ENCODE measurements around the gene WDR6. TPM values are rescaled to one million over a fixed set of nuclear protein-coding genes. Genes with fewer than 3 reads are reported as not detected.

WDR6 gene
- total and polyA plus RNA-seq, 2 experiments from 2014 or later, result 76.5 to 156 TPM

DNA sequence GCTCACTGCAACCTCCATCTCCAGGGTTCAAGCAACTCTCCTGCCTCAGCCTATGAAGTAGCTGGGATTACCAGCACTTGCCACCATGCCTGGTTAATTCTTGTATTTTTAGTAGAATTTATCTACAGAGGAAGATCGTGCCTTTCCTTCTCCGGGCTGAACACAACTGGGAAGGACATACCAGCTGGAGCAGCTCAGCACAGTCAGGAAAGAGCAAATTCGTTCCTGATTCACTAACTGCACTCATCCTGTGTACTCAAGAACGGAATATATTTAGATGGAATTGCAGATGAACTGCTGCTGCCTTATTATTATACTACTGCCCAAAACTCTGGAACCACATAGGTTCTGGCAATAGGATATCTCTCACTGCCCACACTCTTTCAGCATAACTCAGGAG is 44.3 kb upstream of the WDR6 start (continued):
- TF ChIP-seq, protein P1, sequence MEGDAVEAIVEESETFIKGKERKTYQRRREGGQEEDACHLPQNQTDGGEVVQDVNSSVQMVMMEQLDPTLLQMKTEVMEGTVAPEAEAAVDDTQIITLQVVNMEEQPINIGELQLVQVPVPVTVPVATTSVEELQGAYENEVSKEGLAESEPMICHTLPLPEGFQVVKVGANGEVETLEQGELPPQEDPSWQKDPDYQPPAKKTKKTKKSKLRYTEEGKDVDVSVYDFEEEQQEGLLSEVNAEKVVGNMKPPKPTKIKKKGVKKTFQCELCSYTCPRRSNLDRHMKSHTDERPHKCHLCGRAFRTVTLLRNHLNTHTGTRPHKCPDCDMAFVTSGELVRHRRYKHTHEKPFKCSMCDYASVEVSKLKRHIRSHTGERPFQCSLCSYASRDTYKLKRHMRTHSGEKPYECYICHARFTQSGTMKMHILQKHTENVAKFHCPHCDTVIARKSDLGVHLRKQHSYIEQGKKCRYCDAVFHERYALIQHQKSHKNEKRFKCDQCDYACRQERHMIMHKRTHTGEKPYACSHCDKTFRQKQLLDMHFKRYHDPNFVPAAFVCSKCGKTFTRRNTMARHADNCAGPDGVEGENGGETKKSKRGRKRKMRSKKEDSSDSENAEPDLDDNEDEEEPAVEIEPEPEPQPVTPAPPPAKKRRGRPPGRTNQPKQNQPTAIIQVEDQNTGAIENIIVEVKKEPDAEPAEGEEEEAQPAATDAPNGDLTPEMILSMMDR (conservative IDR thresholded peaks at IDR 0.05; ENCODE audit: low read depth in 2 of 2), result no peak
- TF ChIP-seq EZH2 (IDR thresholded peaks at IDR 0.05; ENCODE audit: low read depth, unreplicated experiment) (no peak), ZNF331 (CRISPR knock-in tag; IDR thresholded peaks at IDR 0.05; ENCODE audit: low read depth) (no peak), NANOG (IDR thresholded peaks at IDR 0.05; ENCODE audit: borderline replicate concordance) (no peak)
- TF ChIP-seq, protein P2, sequence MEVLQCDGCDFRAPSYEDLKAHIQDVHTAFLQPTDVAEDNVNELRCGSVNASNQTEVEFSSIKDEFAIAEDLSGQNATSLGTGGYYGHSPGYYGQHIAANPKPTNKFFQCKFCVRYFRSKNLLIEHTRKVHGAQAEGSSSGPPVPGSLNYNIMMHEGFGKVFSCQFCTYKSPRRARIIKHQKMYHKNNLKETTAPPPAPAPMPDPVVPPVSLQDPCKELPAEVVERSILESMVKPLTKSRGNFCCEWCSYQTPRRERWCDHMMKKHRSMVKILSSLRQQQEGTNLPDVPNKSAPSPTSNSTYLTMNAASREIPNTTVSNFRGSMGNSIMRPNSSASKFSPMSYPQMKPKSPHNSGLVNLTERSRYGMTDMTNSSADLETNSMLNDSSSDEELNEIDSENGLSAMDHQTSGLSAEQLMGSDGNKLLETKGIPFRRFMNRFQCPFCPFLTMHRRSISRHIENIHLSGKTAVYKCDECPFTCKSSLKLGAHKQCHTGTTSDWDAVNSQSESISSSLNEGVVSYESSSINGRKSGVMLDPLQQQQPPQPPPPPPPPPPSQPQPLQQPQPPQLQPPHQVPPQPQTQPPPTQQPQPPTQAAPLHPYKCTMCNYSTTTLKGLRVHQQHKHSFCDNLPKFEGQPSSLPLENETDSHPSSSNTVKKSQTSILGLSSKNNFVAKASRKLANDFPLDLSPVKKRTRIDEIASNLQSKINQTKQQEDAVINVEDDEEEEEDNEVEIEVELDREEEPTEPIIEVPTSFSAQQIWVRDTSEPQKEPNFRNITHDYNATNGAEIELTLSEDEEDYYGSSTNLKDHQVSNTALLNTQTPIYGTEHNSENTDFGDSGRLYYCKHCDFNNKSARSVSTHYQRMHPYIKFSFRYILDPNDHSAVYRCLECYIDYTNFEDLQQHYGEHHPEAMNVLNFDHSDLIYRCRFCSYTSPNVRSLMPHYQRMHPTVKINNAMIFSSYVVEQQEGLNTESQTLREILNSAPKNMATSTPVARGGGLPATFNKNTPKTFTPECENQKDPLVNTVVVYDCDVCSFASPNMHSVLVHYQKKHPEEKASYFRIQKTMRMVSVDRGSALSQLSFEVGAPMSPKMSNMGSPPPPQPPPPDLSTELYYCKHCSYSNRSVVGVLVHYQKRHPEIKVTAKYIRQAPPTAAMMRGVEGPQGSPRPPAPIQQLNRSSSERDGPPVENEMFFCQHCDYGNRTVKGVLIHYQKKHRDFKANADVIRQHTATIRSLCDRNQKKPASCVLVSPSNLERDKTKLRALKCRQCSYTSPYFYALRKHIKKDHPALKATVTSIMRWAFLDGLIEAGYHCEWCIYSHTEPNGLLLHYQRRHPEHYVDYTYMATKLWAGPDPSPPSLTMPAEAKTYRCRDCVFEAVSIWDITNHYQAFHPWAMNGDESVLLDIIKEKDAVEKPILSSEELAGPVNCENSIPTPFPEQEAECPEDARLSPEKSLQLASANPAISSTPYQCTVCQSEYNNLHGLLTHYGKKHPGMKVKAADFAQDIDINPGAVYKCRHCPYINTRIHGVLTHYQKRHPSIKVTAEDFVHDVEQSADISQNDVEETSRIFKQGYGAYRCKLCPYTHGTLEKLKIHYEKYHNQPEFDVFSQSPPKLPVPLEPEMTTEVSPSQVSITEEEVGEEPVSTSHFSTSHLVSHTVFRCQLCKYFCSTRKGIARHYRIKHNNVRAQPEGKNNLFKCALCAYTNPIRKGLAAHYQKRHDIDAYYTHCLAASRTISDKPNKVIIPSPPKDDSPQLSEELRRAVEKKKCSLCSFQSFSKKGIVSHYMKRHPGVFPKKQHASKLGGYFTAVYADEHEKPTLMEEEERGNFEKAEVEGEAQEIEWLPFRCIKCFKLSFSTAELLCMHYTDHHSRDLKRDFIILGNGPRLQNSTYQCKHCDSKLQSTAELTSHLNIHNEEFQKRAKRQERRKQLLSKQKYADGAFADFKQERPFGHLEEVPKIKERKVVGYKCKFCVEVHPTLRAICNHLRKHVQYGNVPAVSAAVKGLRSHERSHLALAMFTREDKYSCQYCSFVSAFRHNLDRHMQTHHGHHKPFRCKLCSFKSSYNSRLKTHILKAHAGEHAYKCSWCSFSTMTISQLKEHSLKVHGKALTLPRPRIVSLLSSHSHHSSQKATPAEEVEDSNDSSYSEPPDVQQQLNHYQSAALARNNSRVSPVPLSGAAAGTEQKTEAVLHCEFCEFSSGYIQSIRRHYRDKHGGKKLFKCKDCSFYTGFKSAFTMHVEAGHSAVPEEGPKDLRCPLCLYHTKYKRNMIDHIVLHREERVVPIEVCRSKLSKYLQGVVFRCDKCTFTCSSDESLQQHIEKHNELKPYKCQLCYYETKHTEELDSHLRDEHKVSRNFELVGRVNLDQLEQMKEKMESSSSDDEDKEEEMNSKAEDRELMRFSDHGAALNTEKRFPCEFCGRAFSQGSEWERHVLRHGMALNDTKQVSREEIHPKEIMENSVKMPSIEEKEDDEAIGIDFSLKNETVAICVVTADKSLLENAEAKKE (CRISPR knock-in tag; IDR thresholded peaks at IDR 0.05), result no peak

DNA sequence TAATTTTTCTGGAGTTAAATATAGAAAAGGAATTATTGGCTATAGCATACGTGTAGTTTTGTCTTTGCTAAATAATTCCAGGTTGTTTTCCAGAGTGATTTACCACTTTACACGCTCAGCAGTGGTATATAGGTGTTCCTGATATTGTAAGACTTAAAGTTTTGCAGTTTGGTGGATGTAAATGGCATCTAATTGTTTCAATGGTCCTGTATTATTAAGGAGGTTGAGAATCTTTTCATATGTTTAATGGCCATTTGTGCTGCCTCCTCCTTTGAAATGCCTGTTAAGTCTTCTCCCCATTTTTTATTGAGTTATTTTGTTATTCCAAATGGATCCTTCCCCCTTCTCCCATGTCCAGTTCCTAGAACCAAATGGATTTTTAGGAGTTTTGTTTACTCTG is 43.6 kb upstream of the WDR6 start:
- peak overlapping the region; percentile 34 for H3K4me3 ChIP-seq
- no peaks in the 10 kb centered on the region for H3K27me3 ChIP-seq (ENCODE audit: insufficient read depth)
- H3K4me2 ChIP-seq, result peak overlapping the region; percentile 62
- ATAC-seq (no peak; the same call in 2 of the 3 replicates), DNase-seq (ENCODE audit: low spot score) (peak; percentile 23)
- H3K36me3 Mint-ChIP-seq (ENCODE audit: low read depth), result peaks cover 34% of the 10 kb centered on the region
- peaks cover 2% of the 10 kb centered on the region for H3K27me3 Mint-ChIP-seq (ENCODE audit: insufficient read depth, low read depth, poor library complexity)
- H3K4me1 Mint-ChIP-seq, result peaks cover 24% of the 10 kb centered on the region
- H3K9me3 Mint-ChIP-seq, result no peaks in the 10 kb centered on the region
- H3K36me3 ChIP-seq (ENCODE audit: insufficient read depth), result peaks cover 20% of the 10 kb centered on the region; the same call in 1 of the 2 replicates
- TF ChIP-seq NANOG (IDR thresholded peaks at IDR 0.05; ENCODE audit: borderline replicate concordance), result peak; percentile 94
- TF ChIP-seq, protein P3, sequence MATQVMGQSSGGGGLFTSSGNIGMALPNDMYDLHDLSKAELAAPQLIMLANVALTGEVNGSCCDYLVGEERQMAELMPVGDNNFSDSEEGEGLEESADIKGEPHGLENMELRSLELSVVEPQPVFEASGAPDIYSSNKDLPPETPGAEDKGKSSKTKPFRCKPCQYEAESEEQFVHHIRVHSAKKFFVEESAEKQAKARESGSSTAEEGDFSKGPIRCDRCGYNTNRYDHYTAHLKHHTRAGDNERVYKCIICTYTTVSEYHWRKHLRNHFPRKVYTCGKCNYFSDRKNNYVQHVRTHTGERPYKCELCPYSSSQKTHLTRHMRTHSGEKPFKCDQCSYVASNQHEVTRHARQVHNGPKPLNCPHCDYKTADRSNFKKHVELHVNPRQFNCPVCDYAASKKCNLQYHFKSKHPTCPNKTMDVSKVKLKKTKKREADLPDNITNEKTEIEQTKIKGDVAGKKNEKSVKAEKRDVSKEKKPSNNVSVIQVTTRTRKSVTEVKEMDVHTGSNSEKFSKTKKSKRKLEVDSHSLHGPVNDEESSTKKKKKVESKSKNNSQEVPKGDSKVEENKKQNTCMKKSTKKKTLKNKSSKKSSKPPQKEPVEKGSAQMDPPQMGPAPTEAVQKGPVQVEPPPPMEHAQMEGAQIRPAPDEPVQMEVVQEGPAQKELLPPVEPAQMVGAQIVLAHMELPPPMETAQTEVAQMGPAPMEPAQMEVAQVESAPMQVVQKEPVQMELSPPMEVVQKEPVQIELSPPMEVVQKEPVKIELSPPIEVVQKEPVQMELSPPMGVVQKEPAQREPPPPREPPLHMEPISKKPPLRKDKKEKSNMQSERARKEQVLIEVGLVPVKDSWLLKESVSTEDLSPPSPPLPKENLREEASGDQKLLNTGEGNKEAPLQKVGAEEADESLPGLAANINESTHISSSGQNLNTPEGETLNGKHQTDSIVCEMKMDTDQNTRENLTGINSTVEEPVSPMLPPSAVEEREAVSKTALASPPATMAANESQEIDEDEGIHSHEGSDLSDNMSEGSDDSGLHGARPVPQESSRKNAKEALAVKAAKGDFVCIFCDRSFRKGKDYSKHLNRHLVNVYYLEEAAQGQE (IDR thresholded peaks at IDR 0.05; ENCODE audit: unreplicated experiment), result no peak
- 0 out of 2 replicates have a peak, but pooled peaks cover 3% of the 10 kb centered on the region for H4K20me1 ChIP-seq (replicated peaks; ENCODE audit: insufficient read depth)
- H3K79me2 ChIP-seq (replicated peaks; ENCODE audit: insufficient read depth), result peaks cover 30% of the 10 kb centered on the region; the same call in 1 of the 2 replicates
- no peaks in the 10 kb centered on the region for H3F3A ChIP-seq (replicated peaks; ENCODE audit: low read depth)
- H3K4me1 ChIP-seq (ENCODE audit: insufficient read depth), result peaks cover 33% of the 10 kb centered on the region
- peak overlapping the region; percentile 88 for H3K27ac ChIP-seq (ENCODE audit: low read depth)
- H3K9me2 ChIP-seq (ENCODE audit: insufficient read depth), result no peaks in the 10 kb centered on the region
- no peak overlapping the region for H2AFZ ChIP-seq
- peak overlapping the region; percentile 90 for H3K27ac Mint-ChIP-seq
- peak overlapping the region; percentile 51 for H3K4me3 Mint-ChIP-seq
